Vagina (tissue), 2 donors: ENCODE data around the gene SLC26A9.

Source experiments
- CTCF ChIP-seq, 3 experiments: fragments of 450-650 bp in 2 of 3; fragments of 200-600 bp in 1 of 3; sonication (generic) in 1 of 3; IDR thresholded peaks; one replicate each; pipeline ENCODE4 v1.5.1; 2017 to 2019; ENCODE audit warnings: antibody characterized with exemption in 3 of 3, mild to moderate bottlenecking in 2 of 3, moderate library complexity in 2 of 3
- POLR2A ChIP-seq, 2 donors: fragments of 450-650 bp; IDR thresholded peaks; one replicate each; pipeline ENCODE4 v1.6.1; 2017; ENCODE audit warnings: antibody characterized with exemption in 2 of 2, mild to moderate bottlenecking in 2 of 2, moderate library complexity in 2 of 2
- POLR2AphosphoS5 ChIP-seq, 2 donors: sonication (generic); formaldehyde crosslinking; IDR thresholded peaks; one replicate each; pipeline ENCODE4 v1.9.0; 2017; ENCODE audit warnings: antibody characterized with exemption in 2 of 2, mild to moderate bottlenecking in 2 of 2, low read depth in 1 of 2; ENCODE audit not compliant: insufficient read depth in 1 of 2

GRCh38 chr1:205936311-205936710 lies 6.9 kb downstream of the SLC26A9 start:
- TF ChIP-seq CTCF (IDR thresholded peaks at IDR 0.05) (no peak), POLR2A (IDR thresholded peaks at IDR 0.05) (no peak), POLR2AphosphoS5 (IDR thresholded peaks at IDR 0.05; ENCODE audit: insufficient read depth in 1 of 2, low read depth in 1 of 2) (no peak)
